Right renal pelvis (tissue), 4 donors: ENCODE measurements around the gene ICAM2. TPM values are rescaled to one million over a fixed set of nuclear protein-coding genes. Genes with fewer than 3 reads are reported as not detected.
A peak's percentile ranks its signal among the peaks of the same experiment; 100 is the strongest.
"Not testable (repeated sequence)": the region's sequence is repeated elsewhere in the genome, so short reads cannot be mapped to it uniquely, and the experiment has no call there.

Experiments
- DNase-seq, 4 donors: peaks; one replicate each; pipeline ENCODE4 v3.0.0-alpha.2; 2013; ENCODE audit warnings: low read depth in 4 of 4, low spot score in 3 of 4, missing footprints in 1 of 4
- polyA plus RNA-seq, 4 donors: library from polyadenylated mRNA; unstranded; fragments of 120-200 nt; gene quantifications; one replicate each; pipeline ENCODE4 v1.2.1, GENCODE V29; 2013; ENCODE audit not compliant: insufficient read length in 4 of 4

The ICAM2 gene
- polyA plus RNA-seq, 4 donors, result 28.7 to 32.6 (median 31.1) TPM

DNA sequence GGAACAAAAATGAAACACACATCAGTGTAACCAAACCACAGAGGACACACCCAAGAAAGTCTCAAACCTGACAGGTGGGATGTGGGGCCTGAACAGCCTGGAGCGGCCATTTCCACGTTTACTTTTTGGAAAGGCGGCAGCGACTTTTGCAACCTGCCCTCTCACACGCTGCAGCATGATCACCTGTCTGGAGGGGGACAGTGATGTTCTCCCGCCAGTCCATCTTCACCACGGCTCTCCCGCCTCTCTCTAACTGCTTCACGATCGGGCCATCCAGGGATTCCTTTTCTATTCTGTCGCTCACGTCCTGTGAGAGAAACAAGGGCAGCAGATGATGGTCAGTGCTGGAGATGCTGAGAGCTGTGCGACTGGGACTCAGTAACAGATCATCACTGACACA lies 24.7 kb upstream of the ICAM2 start:
- no peak for DNase-seq

DNA sequence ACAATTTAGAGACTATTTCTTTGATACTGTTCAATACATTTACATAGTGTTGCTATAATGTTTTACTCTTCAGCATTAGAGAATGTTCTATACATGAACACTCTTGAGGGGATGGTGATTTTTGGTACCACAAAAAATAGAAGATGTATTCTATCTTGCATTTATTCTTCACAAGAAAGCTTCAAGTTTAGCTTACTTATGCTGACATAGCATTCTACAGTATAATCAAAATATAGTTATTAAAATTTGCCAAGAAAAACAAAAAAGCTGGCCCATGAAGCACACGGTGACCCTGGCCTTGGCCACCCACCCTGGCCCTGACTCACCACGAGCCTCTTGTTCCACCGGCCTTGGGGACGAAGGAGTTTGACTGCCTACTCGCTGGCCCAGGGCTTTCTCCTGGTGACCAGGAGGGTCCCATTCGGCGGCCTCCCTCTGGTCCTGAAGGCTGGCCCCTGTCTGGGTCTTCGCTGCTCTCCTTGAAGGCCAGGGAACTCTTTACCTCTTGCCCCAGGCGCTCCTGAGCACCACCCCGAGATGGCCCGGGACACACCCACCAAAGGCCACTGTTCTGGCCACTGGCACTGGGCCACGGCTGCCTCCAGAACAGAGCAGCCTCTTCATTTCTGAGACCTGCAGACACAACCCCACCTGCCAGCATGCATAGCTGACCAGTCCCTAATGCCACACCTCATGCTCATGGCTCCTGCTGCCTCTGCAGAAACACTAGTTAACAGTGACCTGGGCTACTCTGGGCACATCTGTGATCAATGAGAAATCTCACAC lies 22.5 kb upstream of the ICAM2 start:
- no peak for DNase-seq

DNA sequence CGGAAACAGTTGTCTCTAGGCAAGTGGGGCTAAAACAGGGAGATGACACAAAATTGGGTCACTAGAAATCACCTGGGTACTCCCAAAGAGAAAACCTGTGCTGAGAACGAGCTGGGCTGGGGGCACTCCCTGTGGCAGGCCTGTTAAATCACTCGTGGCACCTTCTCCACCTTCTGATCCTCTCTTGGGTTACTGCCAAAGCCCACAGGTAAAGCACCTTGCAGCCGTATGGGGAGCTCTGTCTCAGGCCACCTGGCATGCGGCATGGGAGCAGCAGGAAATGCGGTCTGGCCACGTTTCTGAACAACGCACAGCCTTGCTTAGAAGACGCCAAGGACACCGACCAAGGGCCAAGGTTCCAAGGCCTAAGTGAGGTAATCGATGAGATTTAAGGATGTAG lies 21.5 kb upstream of the ICAM2 start:
- DNase-seq, result no peak

DNA sequence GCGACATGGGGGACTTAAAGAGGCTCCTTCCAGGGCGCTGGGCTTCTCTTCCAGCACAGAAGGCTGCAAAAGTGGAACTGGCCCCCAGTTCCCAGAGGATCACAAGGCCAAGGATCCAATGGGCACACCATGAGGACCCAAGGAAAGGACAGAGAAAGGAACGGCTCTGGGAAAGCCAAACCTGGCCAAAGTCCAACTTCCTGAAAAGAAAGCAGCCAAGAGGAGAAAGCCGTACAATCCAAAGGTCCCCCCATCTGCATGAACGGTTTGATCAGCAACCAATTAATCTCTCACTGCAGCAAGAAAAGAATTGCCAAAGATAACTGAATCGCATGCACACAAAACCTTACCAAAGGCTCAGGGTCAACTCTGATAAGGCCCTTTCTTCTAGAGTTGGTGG lies 19.8 kb upstream of the ICAM2 start:
- DNase-seq, result no peak

DNA sequence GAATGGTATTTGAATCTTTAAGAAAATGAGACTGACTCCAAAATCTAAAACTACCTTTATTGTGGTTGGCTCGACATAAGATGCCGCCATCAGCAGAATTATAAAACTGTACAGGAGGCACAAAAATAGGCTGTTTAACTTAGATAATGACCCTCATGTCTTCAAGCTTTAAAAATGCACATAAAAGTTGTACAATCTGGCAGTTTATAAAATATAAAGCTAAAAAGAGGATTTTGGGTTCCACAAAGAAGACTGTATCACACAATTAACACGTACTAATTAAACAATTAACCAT lies 18.6 kb upstream of the ICAM2 start:
- no peak for DNase-seq

DNA sequence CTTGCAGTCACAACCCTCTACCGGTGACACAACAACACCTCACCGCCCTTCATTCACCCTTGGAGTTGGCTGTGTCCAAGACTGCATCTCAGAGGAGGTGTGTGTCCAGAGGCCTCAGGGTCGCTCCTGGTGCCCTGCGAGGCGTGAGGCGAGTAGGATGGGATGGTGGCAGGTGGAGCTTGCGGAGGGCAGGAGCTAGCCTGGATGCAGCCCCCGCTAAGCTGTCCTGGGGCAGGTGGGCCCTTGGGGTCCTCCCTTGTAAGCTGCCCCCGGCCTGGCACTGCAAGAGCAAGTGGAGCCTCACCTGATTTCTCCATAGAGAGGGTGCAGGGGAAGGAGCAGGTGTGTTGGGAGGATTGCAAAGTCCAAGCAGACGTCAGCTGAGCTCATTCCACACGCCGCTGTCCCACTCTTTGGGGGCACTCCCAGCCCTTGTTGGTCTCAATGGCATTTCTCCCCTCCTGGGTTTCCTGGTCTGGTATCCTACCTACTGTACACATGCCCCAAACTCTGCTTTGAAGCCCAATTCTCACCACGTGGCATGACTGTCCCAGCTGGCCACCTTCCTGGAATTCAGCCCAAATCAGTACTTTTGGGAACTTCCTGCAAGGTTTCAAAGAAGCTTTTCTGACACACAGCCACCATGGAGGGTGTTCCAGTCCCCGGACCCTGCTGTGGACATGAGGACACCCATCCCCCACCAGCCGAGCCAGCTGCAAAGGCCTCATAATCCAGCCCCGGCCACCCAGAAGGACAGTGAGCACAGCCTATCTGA lies 18.1 kb upstream of the ICAM2 start:
- no peak for DNase-seq

DNA sequence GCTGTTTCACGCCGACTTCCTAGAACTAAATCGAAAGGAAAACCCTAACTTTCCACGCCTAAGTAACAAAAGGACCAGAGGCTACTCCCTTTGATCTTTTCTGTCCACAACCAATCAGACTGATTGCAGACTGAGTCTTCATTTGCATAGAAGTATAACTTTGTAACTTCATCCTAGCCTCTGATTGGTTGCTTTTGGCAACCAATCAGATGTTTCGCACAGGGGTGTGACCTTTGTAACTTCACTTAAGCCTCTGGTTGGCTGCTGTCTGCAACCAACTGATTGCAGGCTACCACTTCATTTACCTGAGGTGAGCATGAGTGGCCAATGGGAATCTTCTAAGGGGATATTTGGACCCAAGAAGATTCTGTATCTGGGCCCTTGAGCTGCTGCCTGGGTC lies 17.4 kb upstream of the ICAM2 start:
- DNase-seq, result no peak

DNA sequence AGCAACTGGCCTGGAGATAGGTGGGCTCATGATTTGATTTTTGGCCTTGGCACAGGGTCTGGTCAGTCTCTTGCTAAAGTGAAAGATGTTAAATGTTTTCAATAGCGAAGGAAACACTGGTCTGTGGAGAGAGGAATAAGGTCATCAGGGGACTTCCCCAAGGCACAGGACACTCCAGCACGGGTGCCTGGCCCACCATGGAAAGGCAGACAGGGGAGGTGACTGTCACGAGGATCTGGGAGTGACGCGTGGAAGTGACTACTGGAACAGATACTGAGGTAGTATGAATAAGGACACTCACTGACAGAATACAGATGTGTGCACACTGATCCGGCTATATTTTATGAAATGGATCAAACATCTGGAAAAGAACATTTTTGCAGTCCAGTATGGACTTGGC lies 16.7 kb upstream of the ICAM2 start:
- DNase-seq, result no peak

DNA sequence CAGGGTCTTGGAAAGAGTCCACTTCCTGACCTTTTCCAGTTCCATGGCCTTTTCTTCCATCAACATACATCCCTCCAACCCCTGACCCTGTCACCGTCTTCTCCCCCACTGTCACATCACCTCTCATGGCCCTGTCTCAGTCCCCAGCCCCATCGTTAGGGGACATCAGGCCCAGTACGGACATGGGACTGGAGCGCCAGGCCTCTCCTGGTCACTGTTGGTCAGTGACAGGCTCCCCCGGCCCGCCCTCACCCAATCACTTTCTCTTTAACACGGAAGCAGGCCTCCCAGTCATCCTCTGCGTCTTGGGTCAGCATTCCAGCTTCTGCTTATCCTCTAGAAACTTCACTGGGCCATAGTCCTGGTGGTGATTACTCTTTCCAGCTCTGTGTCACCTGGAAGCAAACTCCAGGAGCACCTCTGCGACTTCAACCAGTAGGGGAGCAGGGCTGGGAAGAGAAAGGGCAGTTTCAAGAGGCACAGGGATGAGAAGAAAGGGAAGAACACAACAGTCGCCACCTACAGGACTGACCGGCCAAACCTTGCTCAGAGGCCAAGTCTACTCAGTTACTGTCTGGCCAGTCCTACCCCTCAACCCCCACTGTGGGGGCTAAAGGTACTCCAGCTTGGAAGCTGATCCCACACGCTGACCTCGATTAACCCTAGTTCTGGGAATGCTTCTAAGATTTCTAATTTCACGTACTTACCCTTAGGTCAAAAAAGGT lies 15.9 kb upstream of the ICAM2 start:
- DNase-seq, result no peak

DNA sequence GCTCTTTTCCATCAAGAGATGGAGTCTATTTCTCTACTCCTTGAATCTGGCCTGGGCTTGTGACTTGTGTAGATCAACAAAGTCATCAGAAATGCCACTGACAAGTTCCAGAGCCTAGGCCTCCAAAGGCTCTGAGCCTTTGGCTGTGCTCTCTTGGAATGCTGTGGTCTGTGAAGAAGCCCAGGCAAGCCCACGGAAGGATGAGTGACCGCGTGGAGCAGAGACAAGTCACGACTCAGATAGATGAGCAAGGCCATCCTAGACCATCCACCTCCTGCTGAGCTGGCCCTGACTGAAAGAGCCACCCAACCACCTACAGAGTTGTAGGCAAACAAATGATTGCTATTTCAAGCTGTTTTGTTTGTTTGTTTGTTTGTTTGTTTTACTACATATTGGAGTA lies 11.6 kb upstream of the ICAM2 start:
- DNase-seq, result no peak

DNA sequence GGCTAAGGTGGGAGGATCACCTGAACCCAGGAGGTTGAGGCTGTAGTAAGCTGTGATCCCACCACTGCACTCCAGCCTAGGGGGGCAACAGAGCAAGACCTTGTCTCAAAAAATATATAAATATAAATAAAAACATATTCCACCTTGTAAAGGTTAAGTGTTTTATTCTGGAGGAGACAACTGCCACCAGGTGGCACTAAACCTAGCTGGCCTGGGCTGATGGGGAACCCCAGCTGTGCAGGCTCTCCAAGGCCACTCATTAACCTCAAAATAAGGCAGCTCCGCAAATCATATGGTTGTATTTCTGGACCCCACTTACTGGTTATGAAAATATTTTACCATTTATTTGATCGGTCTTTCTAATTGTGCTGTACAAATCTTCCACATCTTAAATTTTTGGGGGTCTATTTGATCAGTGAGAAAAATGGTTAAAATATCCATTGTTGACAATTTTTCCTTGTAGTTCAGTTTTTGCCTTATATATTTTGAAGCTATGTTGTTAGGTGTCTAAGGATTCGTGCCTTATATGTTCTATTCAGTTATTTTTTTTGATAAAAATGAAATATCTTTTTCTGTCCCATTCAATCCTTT lies 8.5 kb upstream of the ICAM2 start:
- no peak for DNase-seq

DNA sequence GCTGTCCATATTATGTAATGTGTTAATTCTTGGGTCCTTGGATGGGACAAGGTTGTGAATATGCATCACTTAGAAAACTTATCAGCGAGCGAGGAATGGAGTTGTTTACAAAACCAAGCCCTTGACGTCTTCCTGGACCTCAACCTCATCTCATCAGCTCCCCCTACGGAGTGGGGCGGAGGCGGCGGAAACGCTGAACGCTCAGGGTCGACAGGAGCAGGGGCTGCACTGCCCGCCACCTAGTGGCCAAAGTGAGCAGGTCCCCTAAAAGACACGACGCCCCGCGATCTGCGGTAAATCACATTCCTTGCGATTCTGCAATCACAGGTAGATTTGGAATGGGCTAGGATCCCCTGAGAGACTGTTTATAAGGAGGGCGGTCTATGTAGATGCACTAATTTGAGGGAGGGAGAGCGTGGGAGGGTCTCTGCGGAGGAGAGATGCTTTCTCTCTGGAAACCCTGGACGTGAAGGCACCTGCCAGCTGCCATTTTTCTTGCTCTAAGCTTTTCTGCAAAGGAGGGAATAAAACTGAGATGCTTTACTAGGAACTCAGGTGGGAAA lies 5.4 kb upstream of the ICAM2 start:
- peak in 2 of 4 donors; percentile 42 to 63 for DNase-seq

DNA sequence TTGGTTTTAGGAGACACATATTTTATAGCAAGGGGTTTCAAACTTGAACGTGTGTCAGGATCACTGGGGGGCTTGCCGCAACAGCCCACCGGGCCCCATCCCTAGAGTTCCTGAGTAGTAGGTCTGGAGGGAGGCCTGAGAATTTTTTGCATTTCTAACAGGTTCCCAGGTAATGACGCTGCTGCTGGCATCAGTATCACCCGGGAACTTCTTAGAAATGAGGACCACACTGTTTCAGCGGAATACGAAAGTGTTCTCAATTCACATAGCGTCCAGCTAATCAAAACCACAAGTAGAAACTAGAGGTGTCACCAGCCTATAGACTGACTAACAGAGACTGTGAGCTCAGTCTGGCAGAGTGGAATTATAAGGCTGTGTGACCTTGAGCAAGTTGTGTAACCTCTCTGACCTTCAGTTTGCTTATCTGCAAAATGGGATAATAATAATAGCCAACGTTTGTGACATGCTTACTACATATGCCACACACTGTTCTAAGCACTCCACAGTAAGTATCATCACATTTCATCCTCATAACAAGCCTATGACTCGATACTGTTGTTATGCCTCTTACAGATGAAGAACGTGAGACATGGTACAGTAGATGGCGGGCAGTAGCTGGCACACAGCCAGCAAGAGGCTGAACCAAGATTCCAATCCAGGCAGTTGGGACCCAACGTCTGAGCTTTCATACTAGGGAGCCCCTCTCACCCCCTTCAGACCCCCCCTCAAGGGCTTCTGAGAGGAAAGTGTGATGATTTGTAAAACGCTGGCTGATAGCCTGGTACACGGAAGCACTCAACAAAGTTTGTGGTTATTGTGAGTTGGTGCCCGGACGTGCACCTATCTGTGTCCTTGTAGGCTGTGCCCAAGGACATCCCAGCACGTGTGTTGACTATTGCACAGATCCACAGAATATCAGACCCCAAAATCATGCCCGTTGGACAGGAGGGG lies 4.6 kb upstream of the ICAM2 start:
- DNase-seq, result no peak

DNA sequence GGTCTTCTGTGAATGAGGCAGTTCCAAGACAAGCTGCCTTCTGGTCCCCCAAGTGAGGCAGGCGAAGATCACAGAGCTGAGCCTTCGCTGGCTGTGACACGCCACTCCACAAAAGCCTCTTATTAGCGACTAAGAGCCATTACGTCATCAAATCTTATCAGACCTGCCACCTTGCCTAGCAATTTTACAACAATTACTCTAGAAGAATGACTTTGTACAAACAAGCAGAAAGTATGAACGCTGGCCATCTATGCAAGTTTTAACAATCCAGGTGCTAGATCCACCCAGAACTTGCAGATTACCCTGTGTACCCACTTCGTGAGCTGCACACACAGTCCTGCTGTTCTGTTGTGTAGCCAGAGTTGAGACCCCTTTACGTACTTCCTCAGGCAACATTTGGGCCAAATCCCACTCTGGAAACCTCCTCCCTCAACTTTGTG lies 3.8 kb upstream of the ICAM2 start:
- DNase-seq, result no peak

DNA sequence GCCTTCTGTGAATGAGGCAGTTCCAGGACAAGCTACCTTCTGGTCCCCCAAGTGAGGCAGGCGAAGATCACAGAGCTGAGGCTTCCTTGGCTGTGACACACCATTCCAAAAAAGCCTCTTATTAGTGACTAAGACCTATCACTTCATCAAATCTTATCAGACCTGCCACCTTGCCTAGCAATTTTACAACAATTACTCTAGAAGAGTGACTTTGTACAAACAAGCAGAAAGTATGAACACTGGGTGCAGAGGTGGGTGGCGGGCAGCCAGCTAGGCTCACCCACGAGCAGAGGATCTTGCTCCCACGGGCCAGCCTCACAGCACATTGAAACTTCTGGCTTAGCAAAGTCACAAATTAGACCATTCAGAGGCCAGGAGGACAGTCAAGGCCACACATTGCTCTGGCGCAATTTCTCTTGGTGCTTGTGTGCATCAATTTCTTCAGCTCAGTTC lies 2.2 kb upstream of the ICAM2 start:
- no peak for DNase-seq

DNA sequence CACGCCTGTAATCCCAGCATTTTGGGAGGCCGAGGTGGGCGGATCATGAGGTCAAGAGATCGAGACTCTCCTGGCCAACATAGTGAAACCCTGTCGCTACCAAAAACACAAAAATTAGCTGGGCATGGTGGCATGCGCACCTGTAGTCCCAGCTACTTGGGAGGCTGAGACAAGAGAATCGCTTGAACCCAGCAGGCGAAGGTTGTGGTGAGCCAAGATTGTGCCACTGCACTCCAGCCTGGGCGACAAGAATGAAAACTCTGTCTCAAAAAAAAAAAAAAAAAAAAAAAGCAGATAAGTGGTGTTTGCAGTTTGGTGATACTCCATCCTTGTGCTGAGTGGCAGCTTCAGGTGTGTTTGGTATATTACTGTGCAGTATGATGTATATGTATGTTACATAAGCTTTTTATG lies 877 bp downstream of the ICAM2 start:
- not testable (repeated sequence) for DNase-seq

DNA sequence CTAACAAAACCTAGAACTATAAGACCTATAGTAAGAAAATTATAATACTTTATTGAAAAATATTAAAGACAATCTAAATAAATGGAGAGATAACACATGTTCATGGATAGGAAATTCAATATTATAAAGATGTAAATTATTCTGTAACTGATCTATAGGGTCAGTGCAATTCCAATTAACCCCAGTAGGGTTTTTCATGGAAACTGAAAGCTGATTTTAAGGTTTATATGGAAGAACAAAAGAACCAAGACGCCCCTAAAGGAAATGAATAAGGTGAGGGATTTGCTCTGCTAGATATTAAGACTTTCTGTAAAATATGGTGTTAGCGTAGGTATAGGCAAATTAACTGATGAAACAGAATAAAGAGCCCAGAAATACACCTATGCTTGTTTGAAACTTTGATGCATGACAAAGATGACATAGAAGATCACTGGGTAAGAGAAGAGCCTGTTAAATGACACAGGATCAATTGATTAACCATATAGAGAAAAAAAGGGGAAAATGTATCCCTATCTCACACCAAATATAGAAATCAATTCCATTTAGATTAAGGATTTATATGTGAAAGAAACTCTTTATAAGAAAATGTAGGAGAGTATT lies 3.0 kb downstream of the ICAM2 start:
- DNase-seq, result no peak

DNA sequence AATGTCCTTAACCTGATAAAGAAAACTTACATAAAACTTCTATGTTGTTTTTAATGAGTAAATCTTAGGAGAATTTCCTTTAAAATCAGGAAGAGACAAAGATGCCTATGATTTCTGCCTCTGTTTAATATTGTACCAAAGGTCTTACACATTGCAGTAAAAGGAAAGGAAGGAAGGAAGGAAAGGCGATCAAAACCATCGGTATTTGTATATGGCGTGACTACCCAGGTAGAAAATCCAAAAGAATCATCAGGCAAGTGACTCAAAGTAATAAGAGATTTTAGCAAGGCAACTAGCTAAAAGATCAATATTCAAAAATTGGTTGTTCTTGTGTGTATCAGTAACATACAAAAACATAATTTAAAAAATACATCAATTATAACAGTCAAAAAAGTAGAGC lies 3.5 kb downstream of the ICAM2 start:
- no peak for DNase-seq

DNA sequence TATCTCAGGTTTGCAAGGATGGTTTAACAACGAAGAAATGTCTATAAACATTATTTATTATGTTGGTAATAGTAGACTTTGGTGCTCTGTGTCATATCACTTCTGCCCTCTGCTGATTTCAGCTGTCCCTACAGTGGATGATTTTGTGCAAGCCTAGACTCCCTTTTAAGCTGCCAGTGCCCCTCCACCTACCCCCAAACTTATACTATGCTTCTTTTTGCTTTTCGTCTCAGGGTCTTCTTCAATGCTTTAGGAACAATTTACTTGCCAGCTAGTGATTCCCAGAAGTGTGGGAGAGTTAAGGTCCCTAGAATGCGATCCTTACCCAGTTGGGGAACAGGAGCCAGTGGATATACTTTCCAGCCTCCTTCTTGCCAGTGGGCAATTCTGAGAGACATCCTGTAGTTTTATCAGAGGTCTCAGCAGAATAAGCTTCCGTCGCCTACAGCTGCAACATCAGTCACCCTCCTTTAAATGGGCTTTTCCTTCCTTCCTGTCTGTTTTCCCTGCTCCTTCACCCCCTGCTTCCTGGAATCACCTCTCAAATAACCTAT lies 4.1 kb downstream of the ICAM2 start:
- no peak for DNase-seq
